ENCODE data around the gene CD47.

Gene CD47

GRCh38 chr3:108098003-108098370 is 7.2 kb upstream of the CD47 start:
- no peak overlapping the region for H3K4me3 ChIP-seq (ENCODE audit: low read depth, low read length)
- TF ChIP-seq, protein P1, sequence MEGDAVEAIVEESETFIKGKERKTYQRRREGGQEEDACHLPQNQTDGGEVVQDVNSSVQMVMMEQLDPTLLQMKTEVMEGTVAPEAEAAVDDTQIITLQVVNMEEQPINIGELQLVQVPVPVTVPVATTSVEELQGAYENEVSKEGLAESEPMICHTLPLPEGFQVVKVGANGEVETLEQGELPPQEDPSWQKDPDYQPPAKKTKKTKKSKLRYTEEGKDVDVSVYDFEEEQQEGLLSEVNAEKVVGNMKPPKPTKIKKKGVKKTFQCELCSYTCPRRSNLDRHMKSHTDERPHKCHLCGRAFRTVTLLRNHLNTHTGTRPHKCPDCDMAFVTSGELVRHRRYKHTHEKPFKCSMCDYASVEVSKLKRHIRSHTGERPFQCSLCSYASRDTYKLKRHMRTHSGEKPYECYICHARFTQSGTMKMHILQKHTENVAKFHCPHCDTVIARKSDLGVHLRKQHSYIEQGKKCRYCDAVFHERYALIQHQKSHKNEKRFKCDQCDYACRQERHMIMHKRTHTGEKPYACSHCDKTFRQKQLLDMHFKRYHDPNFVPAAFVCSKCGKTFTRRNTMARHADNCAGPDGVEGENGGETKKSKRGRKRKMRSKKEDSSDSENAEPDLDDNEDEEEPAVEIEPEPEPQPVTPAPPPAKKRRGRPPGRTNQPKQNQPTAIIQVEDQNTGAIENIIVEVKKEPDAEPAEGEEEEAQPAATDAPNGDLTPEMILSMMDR (IDR thresholded peaks at IDR 0.05; ENCODE audit: low read depth, low read length): no peak

GRCh38 chr3:108097322-108098002 is 6.6 kb upstream of the CD47 start:
- TF ChIP-seq, protein P1 (IDR thresholded peaks at IDR 0.05; ENCODE audit: low read depth, low read length): no peak
- no peak overlapping the region for H3K4me3 ChIP-seq (ENCODE audit: low read depth, low read length)

DNA sequence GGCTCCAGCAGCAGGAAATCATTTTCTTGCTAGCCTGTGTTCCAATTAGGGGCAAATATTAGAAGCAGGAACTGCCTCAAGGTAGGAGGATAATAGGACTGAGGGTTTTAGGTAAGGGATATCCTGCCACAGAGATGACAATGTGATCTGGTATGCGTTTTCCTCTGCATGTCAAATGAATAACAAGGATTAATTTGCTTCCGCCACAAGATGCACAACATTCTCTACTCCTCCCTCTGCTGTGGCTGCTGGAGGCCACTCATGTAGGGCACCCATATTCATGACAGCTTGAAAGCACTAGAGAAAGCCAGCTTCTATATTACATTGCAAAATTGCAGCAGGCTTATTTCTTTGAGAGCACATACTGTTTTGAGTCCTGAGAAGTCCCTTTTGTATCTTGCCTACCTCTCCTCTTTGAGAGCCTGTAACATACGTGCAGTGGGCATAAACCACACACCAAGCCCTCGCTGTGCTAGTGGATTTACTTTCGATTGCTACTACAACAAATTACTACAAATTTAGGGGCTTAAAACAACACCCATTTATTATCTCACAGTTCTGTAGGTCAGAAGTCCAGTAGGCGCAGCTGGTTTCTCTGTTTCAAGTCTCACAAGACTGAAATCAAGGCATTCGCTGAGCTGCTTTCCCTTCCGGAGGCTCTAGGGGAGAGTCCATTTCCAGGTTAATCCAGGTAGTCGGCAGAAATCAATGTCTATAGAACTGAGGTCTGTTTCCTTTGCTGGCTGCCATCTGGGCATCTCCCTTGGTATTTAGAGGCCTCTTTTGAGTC is 5.9 kb upstream of the CD47 start:
- TF ChIP-seq, protein P1 (IDR thresholded peaks at IDR 0.05; ENCODE audit: low read depth, low read length): no peak
- no peak overlapping the region for H3K4me3 ChIP-seq (ENCODE audit: low read depth, low read length)

DNA sequence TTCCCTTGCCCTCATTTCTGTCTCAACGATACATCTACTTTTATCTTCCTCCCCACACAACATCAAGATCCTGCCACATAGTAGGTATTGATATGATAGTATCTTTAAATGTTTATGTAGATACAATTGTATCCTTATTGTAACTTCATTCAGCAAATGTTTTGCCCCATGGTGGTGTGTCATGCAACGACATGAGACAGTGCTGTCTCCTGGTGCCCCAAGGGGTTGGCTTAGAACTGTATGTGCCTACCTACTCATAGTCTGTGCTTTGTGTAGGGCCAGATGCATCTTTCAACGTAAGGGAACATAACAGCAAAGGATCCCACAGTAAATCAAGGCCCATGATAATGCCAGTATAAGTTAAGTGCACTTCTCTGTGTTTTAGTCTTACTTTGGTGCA is 2.8 kb upstream of the CD47 start:
- H3K4me3 ChIP-seq (ENCODE audit: low read depth, low read length): no peak overlapping the region
- TF ChIP-seq, protein P1 (IDR thresholded peaks at IDR 0.05; ENCODE audit: low read depth, low read length): no peak

GRCh38 chr3:108093021-108093420 is 2.2 kb upstream of the CD47 start:
- TF ChIP-seq, protein P1 (IDR thresholded peaks at IDR 0.05; ENCODE audit: low read depth, low read length): no peak
- no peak overlapping the region for H3K4me3 ChIP-seq (ENCODE audit: low read depth, low read length)

GRCh38 chr3:108092501-108092900 is 1.7 kb upstream of the CD47 start:
- H3K4me3 ChIP-seq (ENCODE audit: low read depth, low read length): no peak overlapping the region
- TF ChIP-seq, protein P1 (IDR thresholded peaks at IDR 0.05; ENCODE audit: low read depth, low read length): no peak
